Endodermal cell (in vitro differentiated cells): ENCODE measurements around the gene MYO1H. TPM values are rescaled to one million over a fixed set of nuclear protein-coding genes. Genes with fewer than 3 reads are reported as not detected.

Experiments used
- DNase-seq: peaks from one replicate; pipeline ENCODE4 v3.0.0-alpha.2; 2017
- H3K27ac ChIP-seq: 2 replicates; pipeline ENCODE4 v1.5.1; 2013; ENCODE audit warnings: mild to moderate bottlenecking, low read depth, low read length, moderate library complexity
- H3K27me3 ChIP-seq: 2 replicates; pipeline ENCODE4 v1.6.1; 2013; ENCODE audit warnings: mild to moderate bottlenecking, low read length, moderate library complexity; ENCODE audit not compliant: insufficient read depth, control insufficient read depth, poor library complexity, severe bottlenecking
- H3K36me3 ChIP-seq: 2 replicates; pipeline ENCODE4 v1.7.0; 2013; ENCODE audit warnings: mild to moderate bottlenecking, low read length, moderate library complexity; ENCODE audit not compliant: control insufficient read depth, insufficient read depth
- H3K4me1 ChIP-seq: one replicate; pipeline ENCODE4 v1.7.0; 2013; ENCODE audit warnings: low read length; ENCODE audit not compliant: control insufficient read depth, insufficient read depth
- H3K4me3 ChIP-seq: 2 replicates; pipeline ENCODE4 v1.5.1; 2013; ENCODE audit warnings: mild to moderate bottlenecking, low read length, moderate library complexity
- H3K9ac ChIP-seq: 2 replicates; pipeline ENCODE4 v1.6.1; 2013; ENCODE audit warnings: mild to moderate bottlenecking, low read length, moderate library complexity; ENCODE audit not compliant: poor library complexity, severe bottlenecking; ENCODE audit errors: extremely low read depth
- H3K9me3 ChIP-seq: 2 replicates; pipeline ENCODE4 v1.6.1; 2013; ENCODE audit warnings: mild to moderate bottlenecking, low read length, moderate library complexity; ENCODE audit not compliant: control insufficient read depth
- H3K27ac Mint-ChIP-seq: 2 replicates; pipeline ENCODE4 v1.8.0; 2020; ENCODE audit warnings: mixed read lengths
- H3K27me3 Mint-ChIP-seq: 2 replicates; pipeline ENCODE4 v1.8.0; 2021; ENCODE audit warnings: mild to moderate bottlenecking, mixed read lengths; ENCODE audit not compliant: insufficient read depth
- H3K36me3 Mint-ChIP-seq: 2 replicates; pipeline ENCODE4 v1.8.0; 2020; ENCODE audit warnings: low read depth, mixed read lengths
- H3K4me1 Mint-ChIP-seq: 2 replicates; pipeline ENCODE4 v1.8.0; 2020; ENCODE audit warnings: mixed read lengths
- H3K4me3 Mint-ChIP-seq: 2 replicates; pipeline ENCODE4 v1.8.0; 2020; ENCODE audit warnings: mild to moderate bottlenecking, moderate library complexity, mixed read lengths
- H3K9me3 Mint-ChIP-seq: 2 replicates; pipeline ENCODE4 v1.8.0; 2020; ENCODE audit warnings: mild to moderate bottlenecking, mixed read lengths
- CTCF ChIP-seq: fragments of 200-600 bp; sonication (generic); conservative IDR thresholded peaks from 2 replicates; pipeline ENCODE4 v1.5.0; 2021; ENCODE audit warnings: antibody characterized with exemption, mild to moderate bottlenecking
- WGBS, 2 experiments: methylation state at CpG; one replicate each; pipeline versions ENCODE4 v1.1.5 to v1.1.7; 2013; ENCODE audit warnings: missing lambda C conversion rate in 2 of 2, mixed read lengths in 1 of 2; ENCODE audit not compliant: insufficient coverage in 1 of 2, insufficient read length in 1 of 2; 5-methylcytosine and 5-hydroxymethylcytosine counted together
- total RNA-seq, 2 donors: library from RNA; stranded (reverse); fragmentation: NEBNext Ultra II Directional in 1 of 2; extraction: Animal tissue kit (Norgen Biotek cat#: 25700) in 1 of 2; gene quantifications; 2 replicates in 1 of 2; 3 replicates in 1 of 2; pipeline ENCODE4 v1.2.1, GENCODE V29; 2021

MYO1H gene
- total RNA-seq, 2 donors from 2014 or later, result not detected

GRCh38 chr12:109358154-109358869 lies 10.6 kb downstream of the MYO1H start:
- H3K9me3 Mint-ChIP-seq, result no peaks in the 10 kb centered on the region
- Histone ChIP-seq H3K4me3 (no peak overlapping the region), H3K36me3 (no peaks in the 10 kb centered on the region), H3K4me1 (no peaks in the 10 kb centered on the region), H3K27ac (no peak overlapping the region), H3K27me3 (no peaks in the 10 kb centered on the region), H3K9ac (no peak overlapping the region), H3K9me3 (no peaks in the 10 kb centered on the region)
- no peaks in the 10 kb centered on the region for H3K27me3 Mint-ChIP-seq
- H3K36me3 Mint-ChIP-seq, result no peaks in the 10 kb centered on the region
- no peaks in the 10 kb centered on the region for H3K4me1 Mint-ChIP-seq
- 89 to 96% methylated on average over 5 to 9 of the region's 10 CpGs for WGBS, 2 experiments
- DNase-seq, result no peak
- no peak overlapping the region for H3K27ac Mint-ChIP-seq
- no peak overlapping the region for H3K4me3 Mint-ChIP-seq
- no peak for TF ChIP-seq CTCF

- no peak for TF ChIP-seq CTCF
- WGBS, 2 experiments, result 90 to 94% methylated on average over 18 to 20 of the region's 20 CpGs
- Histone ChIP-seq H3K4me1 (no peaks in the 10 kb centered on the region), H3K27ac (peak overlapping the region; percentile 61), H3K27me3 (no peaks in the 10 kb centered on the region), H3K9me3 (no peaks in the 10 kb centered on the region), H3K9ac (no peak overlapping the region), H3K4me3 (no peak overlapping the region), H3K36me3 (no peaks in the 10 kb centered on the region)
- no peaks in the 10 kb centered on the region for H3K36me3 Mint-ChIP-seq
- no peaks in the 10 kb centered on the region for H3K27me3 Mint-ChIP-seq
- H3K4me1 Mint-ChIP-seq, result no peaks in the 10 kb centered on the region
- no peak for DNase-seq
- H3K9me3 Mint-ChIP-seq, result no peaks in the 10 kb centered on the region
- no peak overlapping the region for H3K4me3 Mint-ChIP-seq
- no peak overlapping the region for H3K27ac Mint-ChIP-seq
These were observed 11.5 kb downstream of the MYO1H start for GRCh38 chr12:109359131-109359690.

GRCh38 chr12:109369831-109370230 lies 22.1 kb downstream of the MYO1H start:
- Histone ChIP-seq H3K9me3 (no peaks in the 10 kb centered on the region), H3K27me3 (no peaks in the 10 kb centered on the region), H3K36me3 (no peaks in the 10 kb centered on the region), H3K9ac (no peak overlapping the region), H3K27ac (no peak overlapping the region), H3K4me3 (no peak overlapping the region), H3K4me1 (no peaks in the 10 kb centered on the region)
- Mint-ChIP-seq H3K27ac (no peak overlapping the region), H3K27me3 (peaks cover 3% of the 10 kb centered on the region), H3K9me3 (no peaks in the 10 kb centered on the region), H3K4me3 (no peak overlapping the region), H3K4me1 (no peaks in the 10 kb centered on the region), H3K36me3 (no peaks in the 10 kb centered on the region)
- TF ChIP-seq CTCF, result no peak
- DNase-seq, result no peak
- 92 to 93% methylated on average over 3 to 5 of the region's 5 CpGs for WGBS, 2 experiments
